ENCODE measurements around the gene UGDH.

GRCh38 chr4:39533541-39533940, 6.3 kb upstream of the UGDH start:
- TF ChIP-seq CTCF (conservative IDR thresholded peaks at IDR 0.05; ENCODE audit: low read length) (no peak), EZH2phosphoT487 (IDR thresholded peaks at IDR 0.05; ENCODE audit: borderline replicate concordance) (no peak)
